Cerebellar nuclear complex (tissue), 1 donor: Measurements from ENCODE around the gene VARS2.
"Not testable (repeated sequence)": the region's sequence is repeated elsewhere in the genome, so short reads cannot be mapped to it uniquely, and the experiment has no call there.

Experiments
- DNase-seq, 2 experiments: peaks; one replicate each; lab custom pipeline; 2025; lab: John Stamatoyannopoulos, UW

The VARS2 gene

GRCh38 chr6:30962716-30963115 lies 48.7 kb downstream of the VARS2 start:
- DNase-seq: no peak

- no peak for DNase-seq
Observed at GRCh38 chr6:30963641-30964040, 49.6 kb downstream of the VARS2 start.

GRCh38 chr6:30964075-30964474 lies 50.0 kb downstream of the VARS2 start:
- no peak for DNase-seq

GRCh38 chr6:30965140-30965601 lies 51.1 kb downstream of the VARS2 start:
- no peak for DNase-seq

GRCh38 chr6:30966154-30966553 lies 52.1 kb downstream of the VARS2 start:
- DNase-seq: no peak

GRCh38 chr6:30969171-30969570 lies 55.1 kb downstream of the VARS2 start:
- not testable (repeated sequence) for DNase-seq

GRCh38 chr6:30970946-30971345 lies 56.9 kb downstream of the VARS2 start:
- DNase-seq: no peak

GRCh38 chr6:30972816-30973215 lies 58.8 kb downstream of the VARS2 start:
- no peak for DNase-seq

GRCh38 chr6:30974490-30975252 lies 60.6 kb downstream of the VARS2 start:
- no peak for DNase-seq
